Stimulated activated memory B cell treated with anti-CD40 and anti-IgM and Interleukin-4, amounts not matched to agents 10 μg/mL and 1 μg/mL and 100 μg/mL, for 72 hours (primary cell): Measurements from ENCODE around the gene GRIP1.
A peak's percentile ranks its signal among the peaks of the same experiment; 100 is the strongest.
"Not testable (repeated sequence)": the region's sequence is repeated elsewhere in the genome, so short reads cannot be mapped to it uniquely, and the experiment has no call there.

Experiments
- ATAC-seq: fragments of 150-1000 bp; cut with Tn5 transposase; 2 replicates; pipeline ENCODE4 v1.10.0; 2021
- H3K27ac Mint-ChIP-seq: one replicate; pipeline ENCODE4 v1.8.0; 2022; ENCODE audit warnings: mild to moderate bottlenecking, mixed read lengths
- H3K27me3 Mint-ChIP-seq: one replicate; pipeline ENCODE4 v1.8.0; 2022; ENCODE audit warnings: mixed read lengths
- H3K36me3 Mint-ChIP-seq: one replicate; pipeline ENCODE4 v1.8.0; 2022; ENCODE audit warnings: mixed read lengths
- H3K4me1 Mint-ChIP-seq: one replicate; pipeline ENCODE4 v1.8.0; 2022; ENCODE audit warnings: mixed read lengths
- H3K4me3 Mint-ChIP-seq: one replicate; pipeline ENCODE4 v1.8.0; 2022; ENCODE audit warnings: mild to moderate bottlenecking, moderate library complexity, mixed read lengths
- H3K9me3 Mint-ChIP-seq: one replicate; pipeline ENCODE4 v1.8.0; 2022; ENCODE audit warnings: mixed read lengths

Gene GRIP1

DNA sequence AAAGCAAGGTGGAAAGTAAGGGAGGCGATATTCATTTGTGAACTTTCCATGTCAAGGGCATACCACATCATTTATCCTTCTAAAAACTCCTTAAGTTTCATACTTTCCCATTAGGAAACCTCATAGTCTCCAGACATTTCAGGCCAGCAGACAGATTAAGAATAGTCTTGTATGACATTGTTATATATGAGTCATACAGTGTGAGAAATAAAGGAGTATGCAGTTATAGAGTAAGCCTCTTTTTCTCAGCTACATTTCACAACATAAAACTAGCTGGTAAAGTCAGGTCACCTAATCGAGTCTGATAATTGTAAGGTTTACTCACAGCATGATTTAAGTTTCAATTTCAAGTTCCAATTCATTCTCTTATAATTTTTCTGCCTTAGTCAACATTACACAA is 164.3 kb downstream of the GRIP1 start:
- Mint-ChIP-seq H3K4me3 (no peak overlapping the region), H3K27ac (no peak overlapping the region), H3K36me3 (no peaks in the 10 kb centered on the region), H3K27me3 (no peaks in the 10 kb centered on the region), H3K4me1 (no peaks in the 10 kb centered on the region), H3K9me3 (peaks cover under 1% of the 10 kb centered on the region)
- ATAC-seq = no peak

- Mint-ChIP-seq H3K27ac (no peak overlapping the region), H3K4me1 (no peaks in the 10 kb centered on the region), H3K9me3 (peaks cover 2% of the 10 kb centered on the region), H3K36me3 (no peaks in the 10 kb centered on the region), H3K4me3 (no peak overlapping the region), H3K27me3 (no peaks in the 10 kb centered on the region)
- ATAC-seq = no peak
Observed at GRCh38 chr12:66508025-66508424, 170.9 kb downstream of the GRIP1 start.

DNA sequence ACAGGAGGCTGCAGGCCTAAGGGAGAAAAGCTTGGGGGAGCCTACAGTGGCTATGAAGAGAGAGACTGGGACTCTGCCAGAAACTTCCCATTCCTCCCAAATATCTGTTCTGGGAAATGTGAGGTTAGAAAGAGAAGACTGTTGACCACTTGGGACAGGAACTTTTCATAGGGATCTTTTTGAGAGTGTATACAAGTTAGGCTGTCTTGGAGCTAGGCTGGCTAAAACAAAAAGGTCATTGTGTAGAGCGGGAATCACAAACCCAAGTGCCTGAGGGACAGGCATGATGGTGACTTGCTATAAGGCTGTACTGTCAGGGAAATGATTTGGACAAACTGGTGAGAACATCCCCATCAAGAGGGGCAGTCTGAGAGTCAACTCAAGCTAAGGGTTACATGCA is 175.1 kb downstream of the GRIP1 start:
- H3K4me1 Mint-ChIP-seq = no peaks in the 10 kb centered on the region
- no peaks in the 10 kb centered on the region for H3K9me3 Mint-ChIP-seq
- H3K27me3 Mint-ChIP-seq = no peaks in the 10 kb centered on the region
- H3K36me3 Mint-ChIP-seq = no peaks in the 10 kb centered on the region
- no peak overlapping the region for H3K27ac Mint-ChIP-seq
- ATAC-seq = no peak
- H3K4me3 Mint-ChIP-seq = no peak overlapping the region

GRCh38 chr12:66502911-66503310 is 176.0 kb downstream of the GRIP1 start:
- Mint-ChIP-seq H3K4me3 (no peak overlapping the region), H3K27ac (no peak overlapping the region), H3K4me1 (no peaks in the 10 kb centered on the region), H3K9me3 (no peaks in the 10 kb centered on the region), H3K36me3 (no peaks in the 10 kb centered on the region), H3K27me3 (no peaks in the 10 kb centered on the region)
- no peak for ATAC-seq

DNA sequence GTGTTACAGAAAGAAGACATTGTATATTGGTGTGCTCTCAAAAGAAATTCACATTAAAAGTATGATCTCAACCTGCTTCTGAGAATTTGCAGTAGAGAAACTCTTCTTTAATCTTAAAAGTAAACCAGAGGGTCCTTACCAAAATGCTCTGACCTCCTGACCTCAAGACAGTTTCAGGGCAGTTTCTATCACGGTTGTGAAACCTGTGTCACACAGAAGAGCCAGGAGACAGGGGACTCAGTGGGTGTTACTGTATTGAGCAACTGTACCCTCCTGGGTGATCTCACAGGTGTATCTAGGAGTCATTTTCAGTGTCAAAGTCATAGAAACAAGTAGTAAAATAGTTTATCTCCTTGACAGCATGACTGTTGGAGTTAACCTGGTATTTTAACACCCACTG is 178.0 kb downstream of the GRIP1 start:
- no peaks in the 10 kb centered on the region for H3K36me3 Mint-ChIP-seq
- peak; percentile 53 for ATAC-seq
- H3K27me3 Mint-ChIP-seq = peaks cover 17% of the 10 kb centered on the region
- H3K4me1 Mint-ChIP-seq = no peaks in the 10 kb centered on the region
- no peak overlapping the region for H3K4me3 Mint-ChIP-seq
- no peaks in the 10 kb centered on the region for H3K9me3 Mint-ChIP-seq
- H3K27ac Mint-ChIP-seq = no peak overlapping the region

DNA sequence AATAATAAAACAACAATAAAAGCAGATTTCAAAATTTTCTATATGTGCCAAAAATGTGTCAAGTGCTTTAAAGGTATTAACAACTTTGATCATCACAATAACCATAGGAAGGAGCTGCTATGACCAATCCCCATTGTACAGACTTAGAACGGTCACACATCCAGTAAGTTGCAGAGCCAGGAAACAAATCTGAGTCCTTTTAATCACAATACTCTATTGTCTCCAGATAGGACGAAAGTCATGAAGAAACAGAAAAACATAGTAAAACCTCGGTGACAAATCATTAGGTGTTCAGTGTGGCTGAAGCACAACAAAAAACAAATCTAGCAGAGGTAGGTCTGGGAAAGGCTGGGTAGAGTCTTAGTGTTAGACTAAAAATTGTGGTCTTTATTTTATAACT is 178.8 kb downstream of the GRIP1 start:
- H3K4me3 Mint-ChIP-seq = no peak overlapping the region
- peaks cover 17% of the 10 kb centered on the region for H3K27me3 Mint-ChIP-seq
- no peaks in the 10 kb centered on the region for H3K36me3 Mint-ChIP-seq
- H3K4me1 Mint-ChIP-seq = no peaks in the 10 kb centered on the region
- H3K27ac Mint-ChIP-seq = no peak overlapping the region
- no peaks in the 10 kb centered on the region for H3K9me3 Mint-ChIP-seq
- ATAC-seq = no peak

- Mint-ChIP-seq H3K36me3 (no peaks in the 10 kb centered on the region), H3K27ac (no peak overlapping the region), H3K27me3 (peaks cover 17% of the 10 kb centered on the region), H3K4me3 (no peak overlapping the region), H3K9me3 (no peaks in the 10 kb centered on the region), H3K4me1 (no peaks in the 10 kb centered on the region)
- ATAC-seq = no peak
Observed at GRCh38 chr12:66499000-66499399, 179.9 kb downstream of the GRIP1 start.

DNA sequence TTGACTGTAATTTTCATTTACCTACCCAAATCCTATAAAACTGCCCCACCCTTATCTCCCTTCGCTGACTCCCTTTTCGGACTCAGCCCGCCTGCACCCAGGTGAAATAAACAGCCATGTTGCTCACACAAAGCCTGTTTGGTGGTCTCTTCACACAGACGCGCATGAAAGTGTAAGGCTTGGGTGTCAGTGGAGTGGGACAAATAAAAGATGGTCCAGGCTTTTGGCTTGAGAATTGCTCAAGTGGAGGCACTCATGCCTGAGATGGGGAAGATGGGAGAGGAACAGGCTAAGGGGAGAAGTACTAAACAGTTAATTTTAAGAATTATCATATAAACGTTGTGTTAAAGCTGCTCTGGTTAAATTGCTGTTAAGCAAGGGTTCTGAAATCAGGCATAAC is 180.8 kb downstream of the GRIP1 start:
- not testable (repeated sequence) for H3K9me3 Mint-ChIP-seq, H3K4me1 Mint-ChIP-seq, H3K36me3 Mint-ChIP-seq, H3K27ac Mint-ChIP-seq, H3K4me3 Mint-ChIP-seq, ATAC-seq
- H3K27me3 Mint-ChIP-seq = peaks cover 17% of the 10 kb centered on the region

DNA sequence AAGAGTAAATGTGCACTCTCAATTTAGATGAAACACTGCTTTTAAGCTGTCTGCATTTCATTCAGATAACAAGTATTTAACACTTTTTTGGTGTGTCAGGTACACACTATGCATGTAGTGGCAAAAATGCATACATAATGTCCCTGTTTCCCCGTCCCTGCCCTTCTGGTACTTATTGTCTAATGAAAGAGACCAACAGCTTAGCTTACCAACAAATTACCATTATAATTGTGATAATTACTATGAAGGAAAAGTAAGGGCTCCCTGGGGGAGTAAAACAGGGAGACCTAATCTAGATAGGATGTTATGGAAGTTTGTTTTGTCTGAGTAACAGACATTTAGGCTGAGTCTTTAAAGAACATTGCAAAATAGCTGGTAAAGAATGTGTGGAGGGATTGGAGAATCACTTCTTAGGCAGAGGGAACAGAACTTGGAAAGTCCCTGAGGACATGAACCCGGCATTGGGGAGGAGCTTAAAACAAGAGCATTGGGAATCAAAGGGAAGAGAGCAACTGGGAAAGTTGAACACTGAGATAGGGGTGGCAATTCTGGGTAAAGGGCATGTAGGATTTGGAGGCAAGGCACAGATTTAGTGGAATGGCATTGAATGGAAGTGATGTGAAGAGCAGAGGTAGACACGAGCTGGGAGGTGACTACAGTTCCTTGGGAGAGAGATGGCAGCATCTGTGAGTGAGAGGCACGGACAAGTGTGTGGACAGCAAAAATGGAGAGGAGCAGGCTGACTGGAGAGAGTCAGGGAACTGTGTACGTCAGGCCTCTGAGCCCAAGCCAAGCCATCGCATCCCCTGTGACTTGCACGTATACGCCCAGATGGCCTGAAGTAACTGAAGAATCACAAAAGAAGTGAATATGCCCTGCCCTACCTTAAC is 181.6 kb downstream of the GRIP1 start:
- H3K4me1 Mint-ChIP-seq = no peaks in the 10 kb centered on the region
- no peak overlapping the region for H3K4me3 Mint-ChIP-seq
- H3K27ac Mint-ChIP-seq = no peak overlapping the region
- ATAC-seq = no peak
- peaks cover 17% of the 10 kb centered on the region for H3K27me3 Mint-ChIP-seq
- no peaks in the 10 kb centered on the region for H3K9me3 Mint-ChIP-seq
- no peaks in the 10 kb centered on the region for H3K36me3 Mint-ChIP-seq

GRCh38 chr12:66496595-66496994 is 182.3 kb downstream of the GRIP1 start:
- H3K27me3 Mint-ChIP-seq = peaks cover 17% of the 10 kb centered on the region
- H3K4me3 Mint-ChIP-seq = no peak overlapping the region
- no peaks in the 10 kb centered on the region for H3K36me3 Mint-ChIP-seq
- no peak overlapping the region for H3K27ac Mint-ChIP-seq
- no peaks in the 10 kb centered on the region for H3K4me1 Mint-ChIP-seq
- no peaks in the 10 kb centered on the region for H3K9me3 Mint-ChIP-seq
- ATAC-seq = no peak

- ATAC-seq = no peak
Observed at GRCh38 chr12:66495709-66496108, 183.2 kb downstream of the GRIP1 start.

DNA sequence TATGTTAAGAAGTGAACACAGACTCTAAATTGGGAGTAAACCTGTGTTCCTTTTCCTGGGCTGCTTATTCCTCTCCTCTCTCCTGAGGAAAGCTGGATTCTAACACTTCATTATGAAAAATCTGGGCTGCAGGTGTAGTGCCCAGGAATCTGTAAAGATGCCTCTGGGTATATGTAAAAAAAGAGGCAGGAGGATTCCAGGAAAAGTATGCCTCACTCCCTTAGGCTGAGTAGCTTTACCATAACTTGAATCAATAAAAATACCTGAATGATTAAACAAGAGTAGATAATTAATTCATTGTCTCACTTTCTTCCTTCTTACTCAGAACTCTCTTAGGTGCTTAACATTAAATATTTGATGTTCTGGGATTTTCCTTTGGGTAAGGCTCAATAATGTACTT is 185.1 kb downstream of the GRIP1 start:
- Mint-ChIP-seq H3K27ac (no peak overlapping the region), H3K4me1 (no peaks in the 10 kb centered on the region), H3K4me3 (no peak overlapping the region), H3K36me3 (no peaks in the 10 kb centered on the region), H3K9me3 (no peaks in the 10 kb centered on the region), H3K27me3 (peaks cover 17% of the 10 kb centered on the region)
- ATAC-seq = no peak

More at GRCh38 chr12:66495709-66496108, 183.2 kb downstream of the GRIP1 start:
- H3K36me3 Mint-ChIP-seq = no peaks in the 10 kb centered on the region
- H3K27ac Mint-ChIP-seq = no peak overlapping the region
- H3K4me3 Mint-ChIP-seq = no peak overlapping the region
- peaks cover 17% of the 10 kb centered on the region for H3K27me3 Mint-ChIP-seq
- H3K9me3 Mint-ChIP-seq = no peaks in the 10 kb centered on the region
- no peaks in the 10 kb centered on the region for H3K4me1 Mint-ChIP-seq

- H3K9me3 Mint-ChIP-seq = no peaks in the 10 kb centered on the region
- H3K36me3 Mint-ChIP-seq = no peaks in the 10 kb centered on the region
- H3K27ac Mint-ChIP-seq = no peak overlapping the region
- H3K4me3 Mint-ChIP-seq = no peak overlapping the region
- ATAC-seq = no peak
- no peaks in the 10 kb centered on the region for H3K4me1 Mint-ChIP-seq
- peaks cover 18% of the 10 kb centered on the region for H3K27me3 Mint-ChIP-seq
Observed at GRCh38 chr12:66491853-66492252, 187.0 kb downstream of the GRIP1 start.

- Mint-ChIP-seq H3K9me3 (peaks cover 15% of the 10 kb centered on the region), H3K4me3 (no peak overlapping the region), H3K36me3 (no peaks in the 10 kb centered on the region), H3K27ac (no peak overlapping the region), H3K27me3 (no peaks in the 10 kb centered on the region), H3K4me1 (no peaks in the 10 kb centered on the region)
- no peak for ATAC-seq
Observed at GRCh38 chr12:66482351-66483203, 196.3 kb downstream of the GRIP1 start.

GRCh38 chr12:66467932-66468331 is 210.9 kb downstream of the GRIP1 start:
- Mint-ChIP-seq H3K27ac (no peak overlapping the region), H3K9me3 (no peaks in the 10 kb centered on the region), H3K36me3 (no peaks in the 10 kb centered on the region), H3K4me3 (no peak overlapping the region), H3K4me1 (no peaks in the 10 kb centered on the region), H3K27me3 (peaks cover 16% of the 10 kb centered on the region)
- peak; percentile 61 for ATAC-seq

GRCh38 chr12:66461331-66461730 is 217.5 kb downstream of the GRIP1 start:
- no peak overlapping the region for H3K4me3 Mint-ChIP-seq
- no peak for ATAC-seq
- no peaks in the 10 kb centered on the region for H3K9me3 Mint-ChIP-seq
- H3K27ac Mint-ChIP-seq = no peak overlapping the region
- no peaks in the 10 kb centered on the region for H3K36me3 Mint-ChIP-seq
- no peaks in the 10 kb centered on the region for H3K4me1 Mint-ChIP-seq
- no peaks in the 10 kb centered on the region for H3K27me3 Mint-ChIP-seq
